Measurements from ENCODE around the gene GRPR. TPM values are rescaled to one million over a fixed set of nuclear protein-coding genes. Genes with fewer than 3 reads are reported as not detected.

The GRPR gene
- polyA plus RNA-seq, 1 of the 3 experiments (the other 2 are of a cell fraction), result 1.2 TPM

DNA sequence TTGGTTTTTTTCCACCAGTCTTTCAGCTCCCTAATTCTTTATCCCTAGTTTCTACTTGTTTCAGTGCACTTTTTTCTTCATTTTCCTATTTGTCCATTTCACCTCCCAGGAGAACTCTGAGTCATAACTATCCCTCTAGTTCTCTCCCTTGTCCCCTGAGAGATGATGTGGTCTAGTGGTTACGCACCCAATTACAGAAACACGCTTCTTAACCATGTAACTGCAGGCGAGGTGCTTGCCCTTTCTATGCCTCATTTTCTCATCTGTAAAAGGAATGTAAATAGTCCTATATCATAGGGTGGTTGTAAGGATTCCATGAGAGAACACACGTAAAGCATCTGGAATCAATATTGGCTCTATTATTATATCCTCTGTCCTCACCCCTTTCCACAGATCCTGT is 8.8 kb upstream of the GRPR start:
- no peaks in the 10 kb centered on the region for H3K4me1 ChIP-seq (ENCODE audit: control insufficient read depth in 1 of 2, insufficient read depth in 2 of 2, low read depth in 1 of 2, low read length in 1 of 2)
- no peaks in the 10 kb centered on the region for H3K9me3 ChIP-seq
- CTCF ChIA-PET, result no interaction called here
- no peak for DNase-seq
- TF ChIP-seq ELF1 (IDR thresholded peaks at IDR 0.05) (no peak), FOXM1 (IDR thresholded peaks at IDR 0.05; ENCODE audit: low read depth) (no peak), FOXJ3 (CRISPR knock-in tag; IDR thresholded peaks at IDR 0.05) (no peak), TCF12 (IDR thresholded peaks at IDR 0.05) (no peak), CHD2 (IDR thresholded peaks at IDR 0.05; ENCODE audit: low read length, partially characterized antibody) (no peak), SIN3A (IDR thresholded peaks at IDR 0.05; ENCODE audit: borderline replicate concordance, low read depth, low read length) (no peak), GATA2 (CRISPR knock-in tag; IDR thresholded peaks at IDR 0.05) (no peak), RFX5 (IDR thresholded peaks at IDR 0.05; ENCODE audit: low read length) (no peak), RXRA (IDR thresholded peaks at IDR 0.05; ENCODE audit: borderline replicate concordance, low read depth) (no peak)
- TF ChIP-seq, protein P1, sequence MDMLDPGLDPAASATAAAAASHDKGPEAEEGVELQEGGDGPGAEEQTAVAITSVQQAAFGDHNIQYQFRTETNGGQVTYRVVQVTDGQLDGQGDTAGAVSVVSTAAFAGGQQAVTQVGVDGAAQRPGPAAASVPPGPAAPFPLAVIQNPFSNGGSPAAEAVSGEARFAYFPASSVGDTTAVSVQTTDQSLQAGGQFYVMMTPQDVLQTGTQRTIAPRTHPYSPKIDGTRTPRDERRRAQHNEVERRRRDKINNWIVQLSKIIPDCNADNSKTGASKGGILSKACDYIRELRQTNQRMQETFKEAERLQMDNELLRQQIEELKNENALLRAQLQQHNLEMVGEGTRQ (IDR thresholded peaks at IDR 0.05; ENCODE audit: borderline replicate concordance, low read depth, low read length), result no peak
- TF ChIP-seq, protein P2, sequence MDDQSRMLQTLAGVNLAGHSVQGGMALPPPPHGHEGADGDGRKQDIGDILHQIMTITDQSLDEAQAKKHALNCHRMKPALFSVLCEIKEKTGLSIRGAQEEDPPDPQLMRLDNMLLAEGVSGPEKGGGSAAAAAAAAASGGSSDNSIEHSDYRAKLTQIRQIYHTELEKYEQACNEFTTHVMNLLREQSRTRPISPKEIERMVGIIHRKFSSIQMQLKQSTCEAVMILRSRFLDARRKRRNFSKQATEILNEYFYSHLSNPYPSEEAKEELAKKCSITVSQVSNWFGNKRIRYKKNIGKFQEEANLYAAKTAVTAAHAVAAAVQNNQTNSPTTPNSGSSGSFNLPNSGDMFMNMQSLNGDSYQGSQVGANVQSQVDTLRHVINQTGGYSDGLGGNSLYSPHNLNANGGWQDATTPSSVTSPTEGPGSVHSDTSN (IDR thresholded peaks at IDR 0.05), result no peak
- TF ChIP-seq, protein P3, sequence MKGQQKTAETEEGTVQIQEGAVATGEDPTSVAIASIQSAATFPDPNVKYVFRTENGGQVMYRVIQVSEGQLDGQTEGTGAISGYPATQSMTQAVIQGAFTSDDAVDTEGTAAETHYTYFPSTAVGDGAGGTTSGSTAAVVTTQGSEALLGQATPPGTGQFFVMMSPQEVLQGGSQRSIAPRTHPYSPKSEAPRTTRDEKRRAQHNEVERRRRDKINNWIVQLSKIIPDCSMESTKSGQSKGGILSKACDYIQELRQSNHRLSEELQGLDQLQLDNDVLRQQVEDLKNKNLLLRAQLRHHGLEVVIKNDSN (IDR thresholded peaks at IDR 0.05; ENCODE audit: borderline replicate concordance, low read depth), result no peak
- POLR2A ChIA-PET, result no interaction called here
- no peak overlapping the region for H3K4me2 ChIP-seq
- H3K79me2 ChIP-seq (ENCODE audit: insufficient read depth), result no peaks in the 10 kb centered on the region
- H3K36me3 ChIP-seq (replicated peaks in 1 of 2; ENCODE audit: control insufficient read depth in 1 of 2, insufficient read depth in 2 of 2, low read length in 1 of 2), result no peaks in the 10 kb centered on the region
- H3K9ac ChIP-seq, result no peak overlapping the region
- H3K27me3 ChIP-seq (ENCODE audit: insufficient read depth), result no peaks in the 10 kb centered on the region; the same call in 1 of the 2 replicates
- H3K27ac ChIP-seq (ENCODE audit: low read depth in 2 of 2, low read length in 1 of 2), result no peak overlapping the region
- H3K4me3 ChIP-seq (ENCODE audit: low read depth in 2 of 2, low read length in 1 of 2), result no peak overlapping the region
- no peaks in the 10 kb centered on the region for H3F3A ChIP-seq (replicated peaks; ENCODE audit: insufficient read depth)
- no peaks in the 10 kb centered on the region for H4K20me1 ChIP-seq (ENCODE audit: insufficient read depth)
- H2AFZ ChIP-seq (ENCODE audit: low read depth), result no peak overlapping the region
- 49% methylated on average over 4 of the region's 4 CpGs for WGBS (ENCODE audit: low lambda C conversion rate)
- H3K9me2 ChIP-seq, result no peaks in the 10 kb centered on the region

DNA sequence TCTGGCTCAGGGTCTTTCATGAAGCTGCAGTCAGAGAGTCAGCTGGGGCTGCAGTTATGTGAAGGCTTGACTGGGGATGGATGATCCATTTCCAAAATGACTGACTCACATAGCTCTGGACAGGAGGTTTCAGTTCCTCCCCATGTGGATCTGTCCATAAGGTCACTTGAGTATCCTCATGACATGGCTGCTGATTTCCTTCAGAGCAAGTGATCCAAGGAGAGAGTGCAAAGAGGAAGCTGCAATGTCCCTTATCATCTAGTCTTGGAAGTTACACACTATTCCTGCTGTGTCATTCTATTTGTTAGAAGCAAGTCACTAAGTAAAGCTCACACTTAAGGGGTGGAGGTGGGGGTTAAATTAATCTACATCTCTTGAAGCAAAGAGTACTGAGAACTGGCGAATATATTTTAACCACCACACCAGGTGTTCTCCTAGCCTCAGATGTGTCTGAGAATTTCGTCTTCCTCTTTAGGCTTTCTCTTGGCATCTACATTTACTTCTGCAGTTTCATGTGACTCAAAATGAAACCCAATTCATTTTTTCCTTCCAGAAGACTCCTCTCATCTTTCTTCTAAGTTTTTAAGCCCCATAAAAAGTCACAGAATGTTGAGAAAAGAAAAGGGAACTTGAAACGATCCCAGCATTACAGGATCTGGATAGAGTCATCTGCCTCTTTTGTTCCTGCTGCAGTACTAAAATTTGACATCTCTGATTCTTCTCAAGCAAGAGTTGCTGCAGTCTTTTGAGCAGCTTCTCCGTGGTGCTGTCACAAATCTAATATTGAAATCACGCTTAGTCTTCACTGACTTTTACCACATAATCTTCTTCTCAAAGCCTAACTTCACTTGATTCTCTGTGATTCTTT is 3.8 kb upstream of the GRPR start:
- ChIA-PET CTCF (no interaction called here), POLR2A (no interaction called here)
- H3K79me2 ChIP-seq (ENCODE audit: insufficient read depth), result no peaks in the 10 kb centered on the region
- no peaks in the 10 kb centered on the region for H3K9me2 ChIP-seq
- H3K27ac ChIP-seq (ENCODE audit: low read depth in 2 of 2, low read length in 1 of 2), result no peak overlapping the region
- no peaks in the 10 kb centered on the region for H3K36me3 ChIP-seq (replicated peaks in 1 of 2; ENCODE audit: control insufficient read depth in 1 of 2, insufficient read depth in 2 of 2, low read length in 1 of 2)
- H3K9me3 ChIP-seq, result no peaks in the 10 kb centered on the region
- no peaks in the 10 kb centered on the region for H3K27me3 ChIP-seq (ENCODE audit: insufficient read depth)
- H3K4me1 ChIP-seq (ENCODE audit: control insufficient read depth in 1 of 2, insufficient read depth in 2 of 2, low read depth in 1 of 2, low read length in 1 of 2), result peaks cover 0 to 2% of the 10 kb centered on the region in 2 experiments; a peak in 2 of 4 replicates
- H3F3A ChIP-seq (replicated peaks; ENCODE audit: insufficient read depth), result no peaks in the 10 kb centered on the region
- TF ChIP-seq SMC3 (IDR thresholded peaks at IDR 0.05; ENCODE audit: low read depth, low read length), result no peak
- TF ChIP-seq FOXM1 (IDR thresholded peaks at IDR 0.05; ENCODE audit: low read depth), result no peak
- no peak for TF ChIP-seq RXRA (IDR thresholded peaks at IDR 0.05; ENCODE audit: borderline replicate concordance, low read depth)
- no peak overlapping the region for H3K4me2 ChIP-seq
- no peak overlapping the region for H3K9ac ChIP-seq
- H3K4me3 ChIP-seq (ENCODE audit: low read depth in 2 of 2, low read length in 1 of 2), result no peak overlapping the region
- no peak for DNase-seq
- no peak overlapping the region for H2AFZ ChIP-seq (ENCODE audit: low read depth)
- 51% methylated on average over 5 of the region's 5 CpGs for whole genome bisulfite sequencing (ENCODE audit: low lambda C conversion rate)
- H4K20me1 ChIP-seq (ENCODE audit: insufficient read depth), result no peaks in the 10 kb centered on the region
